Measurements from ENCODE around the gene GNAT2.

The GNAT2 gene

DNA sequence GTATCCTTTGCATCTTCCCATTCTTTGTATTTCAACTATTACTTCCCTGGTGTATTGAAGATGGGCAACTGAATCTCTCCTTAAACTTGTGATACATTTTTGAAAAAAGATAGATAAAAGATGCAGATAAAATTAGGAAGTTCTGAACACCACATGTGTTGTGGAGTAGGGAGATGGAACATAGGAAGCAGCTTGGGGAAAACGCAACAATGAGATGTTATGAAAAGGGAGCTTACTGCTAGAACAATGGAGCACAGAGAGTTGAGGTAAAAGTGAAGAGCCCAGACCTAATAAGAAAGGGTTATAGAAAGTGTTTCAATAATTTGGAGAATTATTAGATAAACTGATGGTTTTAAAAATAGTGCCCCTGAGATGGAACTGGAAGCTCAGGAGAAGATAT, 50.1 kb downstream of the GNAT2 start:
- POLR2A ChIA-PET (ENCODE audit: low non-redundant PET), result no interaction called here
- H3K27ac ChIP-seq, result no peak overlapping the region
- TF ChIP-seq, protein P1, sequence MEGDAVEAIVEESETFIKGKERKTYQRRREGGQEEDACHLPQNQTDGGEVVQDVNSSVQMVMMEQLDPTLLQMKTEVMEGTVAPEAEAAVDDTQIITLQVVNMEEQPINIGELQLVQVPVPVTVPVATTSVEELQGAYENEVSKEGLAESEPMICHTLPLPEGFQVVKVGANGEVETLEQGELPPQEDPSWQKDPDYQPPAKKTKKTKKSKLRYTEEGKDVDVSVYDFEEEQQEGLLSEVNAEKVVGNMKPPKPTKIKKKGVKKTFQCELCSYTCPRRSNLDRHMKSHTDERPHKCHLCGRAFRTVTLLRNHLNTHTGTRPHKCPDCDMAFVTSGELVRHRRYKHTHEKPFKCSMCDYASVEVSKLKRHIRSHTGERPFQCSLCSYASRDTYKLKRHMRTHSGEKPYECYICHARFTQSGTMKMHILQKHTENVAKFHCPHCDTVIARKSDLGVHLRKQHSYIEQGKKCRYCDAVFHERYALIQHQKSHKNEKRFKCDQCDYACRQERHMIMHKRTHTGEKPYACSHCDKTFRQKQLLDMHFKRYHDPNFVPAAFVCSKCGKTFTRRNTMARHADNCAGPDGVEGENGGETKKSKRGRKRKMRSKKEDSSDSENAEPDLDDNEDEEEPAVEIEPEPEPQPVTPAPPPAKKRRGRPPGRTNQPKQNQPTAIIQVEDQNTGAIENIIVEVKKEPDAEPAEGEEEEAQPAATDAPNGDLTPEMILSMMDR (conservative IDR thresholded peaks at IDR 0.05; ENCODE audit: low read depth), result no peak
- CTCF ChIA-PET, result no interaction called here
- no peak for DNase-seq (ENCODE audit: low spot score)

DNA sequence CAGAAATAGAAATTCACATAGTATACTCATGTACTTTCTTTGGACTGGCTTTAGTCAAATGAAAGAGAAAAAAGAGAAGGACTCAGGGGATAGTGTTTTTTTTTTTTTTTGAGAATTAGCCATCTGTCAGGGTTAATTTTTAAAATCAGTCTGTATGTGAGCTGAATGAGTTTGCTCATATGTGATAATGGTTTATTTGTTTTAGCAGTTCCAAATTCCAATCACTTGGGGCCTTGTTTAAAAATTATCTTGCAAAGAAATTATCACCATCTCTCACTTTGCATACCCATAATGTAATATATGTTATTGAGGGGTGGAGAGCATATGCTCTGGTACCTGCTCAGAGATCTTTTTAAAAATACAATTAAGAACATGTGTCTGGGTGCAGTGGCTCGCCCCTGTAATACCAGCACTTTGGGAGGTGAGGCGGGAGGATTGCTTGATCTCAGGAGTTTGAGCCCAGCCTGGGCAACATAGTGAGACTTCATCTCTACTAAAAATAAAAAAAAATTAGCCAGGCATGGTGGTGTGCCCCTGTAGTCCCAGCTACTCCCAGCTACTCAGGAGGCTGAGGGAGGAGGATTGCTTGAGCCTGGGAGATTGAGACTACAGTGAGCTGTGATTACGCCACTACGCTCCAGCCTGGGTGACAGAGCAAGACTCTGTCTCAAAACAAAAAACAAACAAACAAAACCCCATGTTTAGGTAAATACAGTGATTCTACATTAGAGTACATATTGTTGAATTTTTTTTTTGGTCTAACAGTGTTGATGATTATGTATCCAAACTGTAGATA, 51.3 kb downstream of the GNAT2 start:
- H3K27ac ChIP-seq, result no peak overlapping the region
- TF ChIP-seq, protein P1 (conservative IDR thresholded peaks at IDR 0.05; ENCODE audit: low read depth), result no peak
- CTCF ChIA-PET, result no interaction called here
- DNase-seq (ENCODE audit: low spot score), result no peak
- POLR2A ChIA-PET (ENCODE audit: low non-redundant PET), result no interaction called here

DNA sequence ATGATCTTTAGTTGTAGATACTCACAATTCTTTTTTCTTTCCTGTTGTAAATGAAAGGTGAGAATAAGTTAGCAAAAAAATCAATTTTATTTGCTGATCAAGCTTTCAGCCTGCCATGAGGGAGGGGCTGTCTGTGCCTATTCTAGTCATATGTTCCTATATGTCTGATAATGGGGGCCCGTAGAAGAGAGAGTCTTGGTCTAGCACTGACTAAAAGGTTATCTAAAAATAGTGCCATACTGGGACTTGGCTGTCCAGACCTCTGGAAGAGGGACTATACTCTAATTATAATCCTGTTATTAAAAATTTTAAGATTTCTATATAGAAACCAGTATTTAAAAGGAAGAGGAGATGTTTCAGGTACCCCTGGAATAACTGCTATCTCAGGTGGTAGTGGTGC, 52.4 kb downstream of the GNAT2 start:
- CTCF ChIA-PET, result no interaction called here
- DNase-seq (ENCODE audit: low spot score), result no peak
- H3K27ac ChIP-seq, result no peak overlapping the region
- TF ChIP-seq, protein P1 (conservative IDR thresholded peaks at IDR 0.05; ENCODE audit: low read depth), result no peak
- POLR2A ChIA-PET (ENCODE audit: low non-redundant PET), result no interaction called here

DNA sequence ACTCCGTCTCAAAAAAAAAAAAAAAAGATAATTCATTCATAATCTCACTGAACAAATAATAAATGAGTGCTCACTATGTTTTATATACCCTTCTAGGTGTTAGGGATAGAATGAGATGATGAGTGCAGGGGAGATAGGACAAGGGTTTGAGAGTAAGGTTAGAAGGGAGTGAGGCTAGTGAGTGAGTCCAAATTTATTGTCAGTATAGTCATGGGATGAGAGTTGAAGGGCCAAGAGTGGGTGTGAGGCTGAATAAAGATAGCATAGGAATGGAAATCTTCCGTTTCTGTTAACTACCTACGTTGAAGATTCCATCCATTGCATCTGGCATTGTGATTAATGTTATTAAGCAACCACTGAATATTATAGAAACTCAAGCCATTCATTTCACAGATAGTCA, 54.2 kb downstream of the GNAT2 start:
- no peak overlapping the region for H3K27ac ChIP-seq
- DNase-seq (ENCODE audit: low spot score), result no peak
- TF ChIP-seq, protein P1 (conservative IDR thresholded peaks at IDR 0.05; ENCODE audit: low read depth), result no peak
- POLR2A ChIA-PET (ENCODE audit: low non-redundant PET), result no interaction called here
- CTCF ChIA-PET, result interaction anchor here (0.6 to 0.7 kb wide), 2 partner anchors 19 to 414 kb away, joined by 3 to 5 read pairs; no protein-coding TSS in a partner anchor

DNA sequence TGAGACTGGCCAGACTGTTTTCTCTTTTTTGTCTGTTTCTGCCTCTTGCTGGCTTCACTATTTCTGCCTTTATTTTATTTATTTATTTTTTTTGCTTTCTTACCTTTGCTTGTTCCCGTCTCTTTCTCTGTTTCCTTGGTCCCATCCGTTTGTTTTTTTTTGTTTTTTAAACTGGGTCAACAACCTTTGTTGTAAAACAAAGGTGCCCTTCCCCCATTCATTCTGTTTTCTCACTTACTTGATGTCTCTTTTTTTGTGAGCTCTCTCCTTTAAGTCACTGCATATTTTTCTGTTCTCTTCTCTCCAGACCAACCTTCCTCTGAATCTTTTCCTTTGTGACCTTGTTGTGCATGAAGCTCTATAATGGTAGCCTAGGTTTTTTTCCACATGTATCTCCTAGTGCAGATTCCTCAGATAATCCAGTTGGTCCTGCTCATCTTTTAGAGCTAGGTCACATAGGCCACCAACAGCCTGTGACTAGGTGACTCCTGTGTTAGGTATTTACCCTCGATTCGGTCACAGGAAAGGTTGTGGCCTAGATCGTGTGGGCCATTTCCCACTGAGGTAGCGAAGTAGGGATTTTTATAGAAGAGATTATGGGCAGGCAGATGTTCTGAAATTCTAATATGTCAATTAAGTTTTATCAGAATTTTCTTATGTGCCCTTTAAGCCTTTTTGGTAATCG, 55.1 kb downstream of the GNAT2 start:
- CTCF ChIA-PET, result interaction anchor here (0.6 to 0.7 kb wide), 2 partner anchors 18 to 66 kb away, joined by 5 to 6 read pairs; no protein-coding TSS in a partner anchor
- no peak overlapping the region for H3K27ac ChIP-seq
- POLR2A ChIA-PET (ENCODE audit: low non-redundant PET), result no interaction called here
- TF ChIP-seq, protein P1 (conservative IDR thresholded peaks at IDR 0.05; ENCODE audit: low read depth), result no peak
- no peak for DNase-seq (ENCODE audit: low spot score)

DNA sequence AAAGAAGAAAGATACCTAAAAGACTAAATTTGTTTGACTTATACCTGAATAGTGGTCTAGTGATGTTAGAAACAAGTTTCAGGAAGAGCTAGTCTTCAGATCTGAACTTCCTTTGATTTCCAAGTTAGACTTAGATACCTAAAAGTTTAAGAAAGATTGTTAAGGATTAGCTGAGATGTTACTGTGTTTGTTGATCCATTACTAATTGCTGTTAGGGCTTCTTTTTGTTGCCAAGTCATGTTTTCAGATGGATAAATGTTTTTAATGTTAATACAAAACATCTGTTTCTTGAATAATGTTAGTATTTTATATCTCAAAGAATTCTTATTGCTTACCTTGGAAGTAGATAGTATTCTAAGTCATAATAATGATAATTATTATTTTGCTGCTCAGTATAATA, 59.4 kb downstream of the GNAT2 start:
- ChIA-PET POLR2A (ENCODE audit: low non-redundant PET) (no interaction called here), CTCF (interaction anchor here (1.1 to 1.5 kb wide), 2 partner anchors 28 to 424 kb away, joined by 3 to 4 read pairs; no protein-coding TSS in a partner anchor)
- H3K27ac ChIP-seq, result no peak overlapping the region
- no peak for DNase-seq (ENCODE audit: low spot score)
- TF ChIP-seq, protein P1 (conservative IDR thresholded peaks at IDR 0.05; ENCODE audit: low read depth), result no peak

All from RWPE1 (cell line).